T-helper 2 cell treated with Interferon-gamma antibody and Interleukin-4, amounts not matched to agents 5 μg/mL and 100 μg/mL, for 36 hours (primary cell): ENCODE measurements around the gene MAST4.
A peak's percentile ranks its signal among the peaks of the same experiment; 100 is the strongest.

Experiments used
- DNase-seq: peaks from one replicate; pipeline ENCODE4 v3.0.0; 2021; ENCODE audit warnings: low spot score
- H3K27ac Mint-ChIP-seq: one replicate; pipeline ENCODE4 v1.8.0; 2021; ENCODE audit warnings: mild to moderate bottlenecking, mixed read lengths
- H3K27me3 Mint-ChIP-seq: one replicate; pipeline ENCODE4 v1.8.0; 2021; ENCODE audit warnings: low read depth, mixed read lengths
- H3K36me3 Mint-ChIP-seq: one replicate; pipeline ENCODE4 v1.8.0; 2021; ENCODE audit warnings: low read depth, mixed read lengths
- H3K4me1 Mint-ChIP-seq: one replicate; pipeline ENCODE4 v1.8.0; 2021; ENCODE audit warnings: low read depth, mixed read lengths
- H3K4me3 Mint-ChIP-seq: one replicate; pipeline ENCODE4 v1.8.0; 2022; ENCODE audit warnings: mild to moderate bottlenecking, moderate library complexity, mixed read lengths
- H3K9me3 Mint-ChIP-seq: one replicate; pipeline ENCODE4 v1.8.0; 2021; ENCODE audit warnings: mixed read lengths

Gene MAST4

GRCh38 chr5:66830636-66831035, 234.4 kb downstream of the MAST4 start:
- Mint-ChIP-seq H3K27ac (no peak overlapping the region), H3K9me3 (no peaks in the 10 kb centered on the region), H3K27me3 (peaks cover 11% of the 10 kb centered on the region), H3K36me3 (no peaks in the 10 kb centered on the region), H3K4me1 (peaks cover 35% of the 10 kb centered on the region), H3K4me3 (peak overlapping the region; percentile 44)
- no peak for DNase-seq

GRCh38 chr5:66839636-66840185, 243.5 kb downstream of the MAST4 start:
- H3K27me3 Mint-ChIP-seq = peaks cover 2% of the 10 kb centered on the region
- peak overlapping the region; percentile 37 for H3K27ac Mint-ChIP-seq
- H3K4me3 Mint-ChIP-seq = no peak overlapping the region
- peaks cover 16% of the 10 kb centered on the region for H3K36me3 Mint-ChIP-seq
- DNase-seq = no peak
- peaks cover 2% of the 10 kb centered on the region for H3K9me3 Mint-ChIP-seq
- H3K4me1 Mint-ChIP-seq = peaks cover 55% of the 10 kb centered on the region

- H3K4me1 Mint-ChIP-seq = peaks cover 55% of the 10 kb centered on the region
- H3K27me3 Mint-ChIP-seq = peaks cover 2% of the 10 kb centered on the region
- peak overlapping the region; percentile 90 for H3K27ac Mint-ChIP-seq
- H3K36me3 Mint-ChIP-seq = peaks cover 17% of the 10 kb centered on the region
- peak; percentile 56 for DNase-seq
- H3K4me3 Mint-ChIP-seq = peak overlapping the region; percentile 40
- peaks cover 4% of the 10 kb centered on the region for H3K9me3 Mint-ChIP-seq
Observed at GRCh38 chr5:66840511-66841013, 244.4 kb downstream of the MAST4 start.

GRCh38 chr5:66841264-66841663, 245.1 kb downstream of the MAST4 start:
- H3K9me3 Mint-ChIP-seq = peaks cover 4% of the 10 kb centered on the region
- peak overlapping the region; percentile 40 for H3K4me3 Mint-ChIP-seq
- peaks cover 17% of the 10 kb centered on the region for H3K36me3 Mint-ChIP-seq
- H3K27ac Mint-ChIP-seq = peak overlapping the region; percentile 90
- peaks cover 55% of the 10 kb centered on the region for H3K4me1 Mint-ChIP-seq
- no peak for DNase-seq
- H3K27me3 Mint-ChIP-seq = peaks cover 2% of the 10 kb centered on the region

GRCh38 chr5:66842540-66842939, 246.3 kb downstream of the MAST4 start:
- Mint-ChIP-seq H3K36me3 (peaks cover 17% of the 10 kb centered on the region), H3K9me3 (peaks cover 4% of the 10 kb centered on the region), H3K4me1 (peaks cover 55% of the 10 kb centered on the region), H3K4me3 (peak overlapping the region; percentile 27), H3K27ac (no peak overlapping the region), H3K27me3 (peaks cover 2% of the 10 kb centered on the region)
- DNase-seq = no peak

GRCh38 chr5:66843065-66843464, 246.9 kb downstream of the MAST4 start:
- Mint-ChIP-seq H3K27me3 (peaks cover 2% of the 10 kb centered on the region), H3K36me3 (peaks cover 17% of the 10 kb centered on the region), H3K27ac (no peak overlapping the region), H3K9me3 (peaks cover 4% of the 10 kb centered on the region), H3K4me1 (peaks cover 55% of the 10 kb centered on the region), H3K4me3 (no peak overlapping the region)
- DNase-seq = no peak

GRCh38 chr5:66848749-66849641, 252.8 kb downstream of the MAST4 start:
- H3K36me3 Mint-ChIP-seq = peaks cover 5% of the 10 kb centered on the region
- H3K27ac Mint-ChIP-seq = no peak overlapping the region
- no peak overlapping the region for H3K4me3 Mint-ChIP-seq
- DNase-seq = no peak
- peaks cover 4% of the 10 kb centered on the region for H3K9me3 Mint-ChIP-seq
- peaks cover 11% of the 10 kb centered on the region for H3K4me1 Mint-ChIP-seq
- peaks cover 24% of the 10 kb centered on the region for H3K27me3 Mint-ChIP-seq

GRCh38 chr5:66849803-66850202, 253.6 kb downstream of the MAST4 start:
- Mint-ChIP-seq H3K27ac (no peak overlapping the region), H3K27me3 (peaks cover 24% of the 10 kb centered on the region), H3K36me3 (peaks cover 2% of the 10 kb centered on the region), H3K4me1 (peaks cover 7% of the 10 kb centered on the region), H3K9me3 (peaks cover under 1% of the 10 kb centered on the region), H3K4me3 (no peak overlapping the region)
- DNase-seq = no peak

GRCh38 chr5:66850354-66851075, 254.3 kb downstream of the MAST4 start:
- Mint-ChIP-seq H3K27ac (no peak overlapping the region), H3K4me3 (no peak overlapping the region), H3K27me3 (peaks cover 24% of the 10 kb centered on the region), H3K9me3 (no peaks in the 10 kb centered on the region), H3K36me3 (peaks cover 2% of the 10 kb centered on the region), H3K4me1 (peaks cover 7% of the 10 kb centered on the region)
- DNase-seq = no peak

GRCh38 chr5:66851306-66851705, 255.1 kb downstream of the MAST4 start:
- peaks cover 2% of the 10 kb centered on the region for H3K36me3 Mint-ChIP-seq
- peaks cover 9% of the 10 kb centered on the region for H3K4me1 Mint-ChIP-seq
- no peak for DNase-seq
- no peaks in the 10 kb centered on the region for H3K9me3 Mint-ChIP-seq
- peaks cover 24% of the 10 kb centered on the region for H3K27me3 Mint-ChIP-seq
- H3K4me3 Mint-ChIP-seq = no peak overlapping the region
- H3K27ac Mint-ChIP-seq = no peak overlapping the region

- Mint-ChIP-seq H3K9me3 (no peaks in the 10 kb centered on the region), H3K4me3 (no peak overlapping the region), H3K4me1 (peaks cover 10% of the 10 kb centered on the region), H3K27me3 (peaks cover 24% of the 10 kb centered on the region), H3K36me3 (peaks cover under 1% of the 10 kb centered on the region), H3K27ac (no peak overlapping the region)
- no peak for DNase-seq
Observed at GRCh38 chr5:66854416-66854815, 258.2 kb downstream of the MAST4 start.

GRCh38 chr5:66856041-66856805, 260.0 kb downstream of the MAST4 start:
- no peak for DNase-seq
- peaks cover 24% of the 10 kb centered on the region for H3K27me3 Mint-ChIP-seq
- peaks cover 8% of the 10 kb centered on the region for H3K4me1 Mint-ChIP-seq
- no peaks in the 10 kb centered on the region for H3K36me3 Mint-ChIP-seq
- no peak overlapping the region for H3K4me3 Mint-ChIP-seq
- no peak overlapping the region for H3K27ac Mint-ChIP-seq
- H3K9me3 Mint-ChIP-seq = no peaks in the 10 kb centered on the region

GRCh38 chr5:66859526-66859925, 263.3 kb downstream of the MAST4 start:
- Mint-ChIP-seq H3K27me3 (peaks cover 37% of the 10 kb centered on the region), H3K36me3 (no peaks in the 10 kb centered on the region), H3K27ac (no peak overlapping the region), H3K9me3 (no peaks in the 10 kb centered on the region), H3K4me1 (peaks cover 8% of the 10 kb centered on the region), H3K4me3 (no peak overlapping the region)
- no peak for DNase-seq
